Myocyte (in vitro differentiated cells): ENCODE results near the gene TMEM229A. TPM values are rescaled to one million over a fixed set of nuclear protein-coding genes. Genes with fewer than 3 reads are reported as not detected.

Experiments used
- total RNA-seq: library from RNA; depleted of rRNA; stranded (reverse); fragments of >200 nt; gene quantifications from 2 replicates; pipeline ENCODE4 v1.2.3, GENCODE V29; 2014

TMEM229A gene
- total RNA-seq, 1 donor from 2014 or later = not detected

Other genes starting within 250 kb of the TMEM229A start
- 0.21 and 0.43 TPM in 2 replicates for gene HYAL4, start 187.9 kb downstream of the TMEM229A start, total RNA-seq
- gene SPAM1, start 107.8 kb downstream of the TMEM229A start, total RNA-seq = not detected in 2 replicates